ENCODE measurements around the gene RSL1D1.

GRCh38 chr16:11868412-11868980, 17.2 kb upstream of the RSL1D1 start:
- TF ChIP-seq, protein P1, sequence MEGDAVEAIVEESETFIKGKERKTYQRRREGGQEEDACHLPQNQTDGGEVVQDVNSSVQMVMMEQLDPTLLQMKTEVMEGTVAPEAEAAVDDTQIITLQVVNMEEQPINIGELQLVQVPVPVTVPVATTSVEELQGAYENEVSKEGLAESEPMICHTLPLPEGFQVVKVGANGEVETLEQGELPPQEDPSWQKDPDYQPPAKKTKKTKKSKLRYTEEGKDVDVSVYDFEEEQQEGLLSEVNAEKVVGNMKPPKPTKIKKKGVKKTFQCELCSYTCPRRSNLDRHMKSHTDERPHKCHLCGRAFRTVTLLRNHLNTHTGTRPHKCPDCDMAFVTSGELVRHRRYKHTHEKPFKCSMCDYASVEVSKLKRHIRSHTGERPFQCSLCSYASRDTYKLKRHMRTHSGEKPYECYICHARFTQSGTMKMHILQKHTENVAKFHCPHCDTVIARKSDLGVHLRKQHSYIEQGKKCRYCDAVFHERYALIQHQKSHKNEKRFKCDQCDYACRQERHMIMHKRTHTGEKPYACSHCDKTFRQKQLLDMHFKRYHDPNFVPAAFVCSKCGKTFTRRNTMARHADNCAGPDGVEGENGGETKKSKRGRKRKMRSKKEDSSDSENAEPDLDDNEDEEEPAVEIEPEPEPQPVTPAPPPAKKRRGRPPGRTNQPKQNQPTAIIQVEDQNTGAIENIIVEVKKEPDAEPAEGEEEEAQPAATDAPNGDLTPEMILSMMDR (IDR thresholded peaks at IDR 0.05), result no peak
- TF ChIP-seq POLR2A (IDR thresholded peaks at IDR 0.05), result no peak

Measured in heart left ventricle (tissue), 13 donors.